ENCODE data around the gene IGF1R. TPM values are rescaled to one million over a fixed set of nuclear protein-coding genes. Genes with fewer than 3 reads are reported as not detected.

The IGF1R gene
- total and polyA plus RNA-seq, 2 experiments from 2014 or later = 10.8 to 42.9 TPM

- H4K20me1 ChIP-seq (ENCODE audit: insufficient read depth, poor library complexity, severe bottlenecking) = no peaks in the 10 kb centered on the region
- no peaks in the 10 kb centered on the region for H3K27me3 ChIP-seq
- no peak overlapping the region for H3K27ac ChIP-seq
- no peak overlapping the region for H2AFZ ChIP-seq
- no peaks in the 10 kb centered on the region for H3K9me2 ChIP-seq (replicated peaks; ENCODE audit: insufficient read depth)
- no peaks in the 10 kb centered on the region for H3K4me1 ChIP-seq (ENCODE audit: insufficient read depth)
- H3K4me3 ChIP-seq = no peak overlapping the region
- WGBS (ENCODE audit: low lambda C conversion rate, missing lambda C conversion rate) = 90% methylated on average over 3 of the region's 3 CpGs
- H3K9me3 ChIP-seq (ENCODE audit: low read depth) = no peaks in the 10 kb centered on the region
- H3K36me3 ChIP-seq (replicated peaks; ENCODE audit: insufficient read depth, low read depth) = no peaks in the 10 kb centered on the region
- no peak for DNase-seq (ENCODE audit: low spot score)
- H3K79me2 ChIP-seq = no peaks in the 10 kb centered on the region
- H3K4me2 ChIP-seq = no peak overlapping the region
- TF ChIP-seq EZH2phosphoT487 (IDR thresholded peaks at IDR 0.05; ENCODE audit: low read depth, severe bottlenecking, unreplicated experiment) = no peak
These were observed 349.0 kb downstream of the IGF1R start for GRCh38 chr15:98997312-98997711.

DNA sequence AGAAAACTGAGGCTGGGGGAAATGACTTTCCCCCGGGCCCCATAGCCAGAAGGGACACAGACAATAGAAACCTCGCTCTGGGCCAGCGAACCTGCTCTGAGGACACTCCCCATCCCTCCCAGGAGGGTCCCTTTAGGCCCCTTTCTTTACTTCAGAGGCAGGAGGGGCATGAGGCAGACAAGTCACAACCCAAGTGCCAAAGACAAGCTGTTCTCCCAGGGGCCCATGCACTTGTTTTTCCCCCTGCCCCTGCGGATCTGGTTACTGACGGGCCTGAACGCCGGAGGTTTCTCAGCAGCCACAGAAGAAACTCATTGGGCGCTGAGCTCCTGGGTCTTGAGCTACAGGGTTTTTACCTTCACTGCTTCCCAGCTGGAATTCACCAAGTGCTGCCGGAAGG, 349.4 kb downstream of the IGF1R start:
- DNase-seq (ENCODE audit: low spot score) = no peak
- TF ChIP-seq EZH2phosphoT487 (IDR thresholded peaks at IDR 0.05; ENCODE audit: low read depth, severe bottlenecking, unreplicated experiment) = no peak
- no peak for TF ChIP-seq EZH2 (IDR thresholded peaks at IDR 0.05; ENCODE audit: borderline replicate concordance)
- TF ChIP-seq CTCF (IDR thresholded peaks at IDR 0.05; ENCODE audit: poor library complexity) = no peak
- H3K4me1 ChIP-seq (ENCODE audit: insufficient read depth) = no peaks in the 10 kb centered on the region
- no peak overlapping the region for H3K4me2 ChIP-seq
- no peaks in the 10 kb centered on the region for H3K79me2 ChIP-seq
- no peaks in the 10 kb centered on the region for H3K9me2 ChIP-seq (replicated peaks; ENCODE audit: insufficient read depth)
- H3K9me3 ChIP-seq (ENCODE audit: low read depth) = no peaks in the 10 kb centered on the region
- no peaks in the 10 kb centered on the region for H4K20me1 ChIP-seq (ENCODE audit: insufficient read depth, poor library complexity, severe bottlenecking)
- H2AFZ ChIP-seq = no peak overlapping the region
- H3K4me3 ChIP-seq = no peak overlapping the region
- H3K27ac ChIP-seq = no peak overlapping the region
- no peaks in the 10 kb centered on the region for H3K36me3 ChIP-seq (replicated peaks; ENCODE audit: insufficient read depth, low read depth)
- no peaks in the 10 kb centered on the region for H3K27me3 ChIP-seq
- 84% methylated on average over 9 of the region's 9 CpGs for WGBS (ENCODE audit: low lambda C conversion rate, missing lambda C conversion rate)

GRCh38 chr15:98998279-98998678, 349.9 kb downstream of the IGF1R start:
- no peak for DNase-seq (ENCODE audit: low spot score)
- Histone ChIP-seq H3K4me3 (no peak overlapping the region), H3K27me3 (no peaks in the 10 kb centered on the region), H3K4me1 (ENCODE audit: insufficient read depth) (no peaks in the 10 kb centered on the region), H3K4me2 (no peak overlapping the region), H3K79me2 (no peaks in the 10 kb centered on the region), H3K27ac (no peak overlapping the region), H3K36me3 (replicated peaks; ENCODE audit: insufficient read depth, low read depth) (no peaks in the 10 kb centered on the region), H4K20me1 (ENCODE audit: insufficient read depth, poor library complexity, severe bottlenecking) (no peaks in the 10 kb centered on the region), H3K9me2 (replicated peaks; ENCODE audit: insufficient read depth) (no peaks in the 10 kb centered on the region), H2AFZ (no peak overlapping the region), H3K9me3 (ENCODE audit: low read depth) (no peaks in the 10 kb centered on the region)
- TF ChIP-seq EZH2phosphoT487 (IDR thresholded peaks at IDR 0.05; ENCODE audit: low read depth, severe bottlenecking, unreplicated experiment) (no peak), CTCF (IDR thresholded peaks at IDR 0.05; ENCODE audit: poor library complexity) (no peak)
- WGBS (ENCODE audit: low lambda C conversion rate, missing lambda C conversion rate) = 90% methylated on average over 3 of the region's 3 CpGs

- 75% methylated on average over 2 of the region's 2 CpGs for WGBS (ENCODE audit: low lambda C conversion rate, missing lambda C conversion rate)
- H3K27me3 ChIP-seq = no peaks in the 10 kb centered on the region
- H3K27ac ChIP-seq = no peak overlapping the region
- H3K4me1 ChIP-seq (ENCODE audit: insufficient read depth) = no peaks in the 10 kb centered on the region
- H3K9me2 ChIP-seq (replicated peaks; ENCODE audit: insufficient read depth) = no peaks in the 10 kb centered on the region
- H3K36me3 ChIP-seq (replicated peaks; ENCODE audit: insufficient read depth, low read depth) = no peaks in the 10 kb centered on the region
- no peak for TF ChIP-seq EZH2phosphoT487 (IDR thresholded peaks at IDR 0.05; ENCODE audit: low read depth, severe bottlenecking, unreplicated experiment)
- TF ChIP-seq EZH2 (IDR thresholded peaks at IDR 0.05; ENCODE audit: borderline replicate concordance) = no peak
- no peak for TF ChIP-seq CTCF (IDR thresholded peaks at IDR 0.05; ENCODE audit: poor library complexity)
- no peak overlapping the region for H3K4me2 ChIP-seq
- no peaks in the 10 kb centered on the region for H3K79me2 ChIP-seq
- H3K9me3 ChIP-seq (ENCODE audit: low read depth) = no peaks in the 10 kb centered on the region
- no peak overlapping the region for H2AFZ ChIP-seq
- H3K4me3 ChIP-seq = no peak overlapping the region
- H4K20me1 ChIP-seq (ENCODE audit: insufficient read depth, poor library complexity, severe bottlenecking) = no peaks in the 10 kb centered on the region
- no peak for DNase-seq (ENCODE audit: low spot score)
These were observed 350.9 kb downstream of the IGF1R start for GRCh38 chr15:98999233-98999632.
